NCI-H1048 (cell line): ENCODE data around the gene HYAL1.

Experiments
- DNase-seq: peaks from one replicate; lab custom pipeline; 2025; lab: John Stamatoyannopoulos, UW

Gene HYAL1

DNA sequence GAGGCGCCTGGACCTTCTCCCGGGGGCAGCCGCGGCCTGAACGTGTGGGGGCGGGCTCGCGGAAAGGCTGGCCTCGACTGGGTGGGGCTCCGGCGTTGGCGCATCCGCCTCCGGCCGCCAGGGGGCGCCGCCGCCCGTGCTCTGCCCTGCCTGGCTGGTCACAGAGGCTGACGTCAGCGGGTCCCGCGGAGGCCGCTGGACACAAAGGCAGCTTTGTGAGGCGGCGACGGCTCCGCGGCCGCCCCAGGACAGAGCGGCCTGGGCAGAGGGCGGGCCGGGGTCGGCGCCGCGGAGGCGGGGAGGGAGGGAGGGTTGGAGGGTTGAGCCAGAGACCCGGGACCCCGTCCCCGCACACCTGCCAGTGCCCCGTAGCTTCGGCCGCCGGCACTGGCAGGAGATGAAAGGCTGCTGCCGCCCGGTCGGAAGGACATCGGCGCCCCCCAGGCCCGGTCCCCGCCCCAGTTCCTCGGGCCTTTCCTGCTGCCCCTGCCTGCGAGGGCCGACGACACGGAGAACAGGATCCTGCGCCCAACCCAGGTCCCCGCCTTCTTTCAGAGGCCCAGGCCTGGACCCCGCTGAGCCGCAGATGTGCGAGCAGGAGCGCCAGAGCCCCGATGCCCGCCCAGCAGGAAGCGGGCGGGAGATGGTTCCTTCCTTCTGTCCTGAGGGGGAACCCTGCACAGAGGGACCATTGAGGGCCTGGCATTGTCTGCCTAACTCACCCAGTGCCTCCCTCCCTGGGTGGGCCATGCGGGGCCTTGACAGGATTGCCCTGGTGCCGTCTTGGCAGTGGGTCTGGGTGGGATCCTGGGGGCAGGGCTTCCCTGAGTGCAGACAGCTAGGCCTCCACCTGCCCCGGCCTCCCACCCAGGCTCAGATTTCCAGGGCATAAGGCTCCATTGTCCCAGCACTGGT is 43.1 kb downstream of the HYAL1 start:
- peak; percentile 83 for DNase-seq

- DNase-seq: no peak
These were observed 43.8 kb downstream of the HYAL1 start for GRCh38 chr3:50259432-50260026.

DNA sequence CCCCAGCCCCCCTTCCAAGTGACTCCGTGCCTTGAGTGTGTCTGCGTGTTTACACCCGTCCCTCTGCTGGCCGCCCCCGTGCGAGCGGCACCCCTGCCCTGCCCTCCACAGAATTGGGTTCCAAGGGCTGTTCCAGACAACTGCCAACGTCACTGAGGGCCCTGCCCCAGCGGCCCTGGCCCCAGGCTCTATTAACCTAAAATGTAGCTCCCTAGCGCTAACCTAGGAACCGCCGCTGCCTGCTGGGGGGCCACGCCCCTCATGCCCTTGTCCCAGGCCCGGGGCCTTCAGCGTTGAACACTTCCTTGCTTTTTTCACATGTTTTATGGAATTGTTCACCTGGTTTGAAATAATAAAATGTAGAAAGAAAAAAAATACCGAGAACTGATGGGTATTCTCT is 44.4 kb downstream of the HYAL1 start:
- no peak for DNase-seq

DNA sequence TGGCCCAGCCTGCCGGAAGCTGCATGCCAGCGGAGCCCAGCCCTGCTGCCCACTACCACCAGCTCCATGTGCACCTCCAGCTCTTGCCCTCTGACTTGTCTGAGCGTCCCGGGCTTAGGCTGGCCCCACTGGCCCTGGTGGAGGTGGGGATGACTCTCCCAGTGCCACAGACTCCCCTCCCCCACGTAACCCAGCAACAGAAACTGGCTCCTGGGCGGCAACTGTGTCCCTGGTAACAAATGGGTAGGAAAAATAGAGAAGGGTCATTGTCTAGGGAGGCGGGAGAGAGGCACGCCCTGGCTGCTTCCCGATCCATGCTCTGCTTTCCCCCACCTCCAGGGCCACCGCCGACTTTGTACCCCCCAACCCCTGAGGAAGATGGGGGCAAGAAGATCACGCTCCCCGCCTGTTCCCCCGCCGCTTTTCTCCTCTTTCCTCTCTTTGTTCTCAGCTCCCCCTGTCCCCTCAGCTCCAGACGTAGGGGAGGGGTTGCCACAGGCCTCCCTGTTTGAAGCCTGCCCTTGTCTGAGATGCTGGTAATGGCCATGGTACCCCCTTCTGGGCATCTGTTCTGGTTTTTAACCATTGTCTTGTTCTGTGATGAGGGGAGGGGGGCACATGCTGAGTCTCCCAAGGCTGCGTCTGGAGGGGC is 45.2 kb downstream of the HYAL1 start:
- no peak for DNase-seq

- no peak for DNase-seq
These were observed 46.1 kb downstream of the HYAL1 start for GRCh38 chr3:50256978-50257890.

- no peak for DNase-seq
These were observed 48.1 kb downstream of the HYAL1 start for GRCh38 chr3:50255251-50255615.

DNA sequence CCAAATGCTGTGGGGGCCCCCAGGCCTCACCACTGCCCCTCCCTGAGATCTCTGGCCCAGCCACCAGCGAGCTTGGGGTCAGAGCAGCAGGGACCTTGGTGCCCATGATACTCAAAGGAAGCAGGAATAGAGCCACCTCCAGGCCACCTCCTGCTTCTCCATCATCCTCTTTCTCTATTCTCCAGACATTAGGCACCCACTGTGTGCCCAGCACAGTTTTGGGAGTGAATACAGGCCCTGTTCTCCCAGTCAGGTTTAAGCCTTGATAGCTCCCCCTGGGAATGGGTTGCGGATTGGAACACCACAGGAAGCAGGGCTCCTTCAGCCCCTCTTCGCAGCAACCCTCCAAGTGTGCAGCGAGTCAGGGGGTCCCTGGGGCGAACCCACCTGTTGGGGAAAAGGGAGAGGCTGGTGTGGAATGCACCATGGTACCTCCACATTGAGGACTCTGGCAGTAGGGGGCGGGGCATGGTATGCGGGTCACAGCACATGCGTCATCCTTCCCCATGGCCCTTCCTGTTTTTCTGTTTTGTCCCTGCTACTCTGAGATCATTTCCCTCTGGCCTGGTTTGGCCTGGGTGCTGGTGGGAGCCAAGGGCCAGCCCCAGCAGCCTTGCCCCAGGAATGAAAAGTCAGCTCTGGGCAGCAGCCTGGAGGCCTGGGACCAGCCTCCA is 48.7 kb downstream of the HYAL1 start:
- no peak for DNase-seq

DNA sequence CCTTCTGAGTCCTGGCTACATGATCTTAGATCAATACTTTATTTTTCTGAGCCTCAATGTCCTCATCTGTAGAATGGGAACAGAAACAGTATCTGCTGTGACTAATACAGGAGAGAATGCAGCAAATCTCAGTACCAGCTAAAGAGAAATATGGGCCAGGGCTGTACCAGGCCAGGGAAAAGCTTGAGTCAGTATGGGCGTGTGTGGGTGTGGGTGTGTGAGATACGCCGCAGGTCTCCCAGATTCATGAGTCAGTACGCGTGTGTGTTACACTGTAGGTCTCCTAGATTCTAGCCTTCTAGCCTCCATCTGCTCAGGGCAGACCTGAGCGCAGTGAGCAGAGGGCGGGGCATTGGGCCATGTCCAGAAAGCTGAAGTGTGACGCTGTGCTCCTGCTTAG is 52.2 kb downstream of the HYAL1 start:
- no peak for DNase-seq

- DNase-seq: no peak
These were observed 52.9 kb downstream of the HYAL1 start for GRCh38 chr3:50250514-50250913.
